Stimulated activated naive CD8-positive, alpha-beta T cell treated with anti-CD3 and anti-CD28 coated beads, Interleukin-15, Interleukin-2, amounts not matched to agents 100 U/mL and 50 U/mL, for 24 hours (primary cell): Measurements from ENCODE around the gene METTL5.
A peak's percentile ranks its signal among the peaks of the same experiment; 100 is the strongest.

Experiments used
- ATAC-seq: fragments of 150-1000 bp; cut with Tn5 transposase; one replicate; pipeline ENCODE4 v1.10.0; 2021
- DNase-seq: peaks from one replicate; pipeline ENCODE4 v3.0.0; 2021

METTL5 gene

GRCh38 chr2:169781249-169782013, 43.3 kb downstream of the METTL5 start:
- no peak for DNase-seq
- no peak for ATAC-seq

GRCh38 chr2:169778446-169778845, 46.3 kb downstream of the METTL5 start:
- ATAC-seq, result no peak
- no peak for DNase-seq

- no peak for ATAC-seq
- DNase-seq, result no peak
These were observed 48.4 kb downstream of the METTL5 start for GRCh38 chr2:169776252-169776761.

GRCh38 chr2:169775765-169776164, 48.9 kb downstream of the METTL5 start:
- no peak for ATAC-seq

GRCh38 chr2:169775354-169775753, 49.4 kb downstream of the METTL5 start:
- no peak for ATAC-seq
- no peak for DNase-seq

More at GRCh38 chr2:169775765-169776164, 48.9 kb downstream of the METTL5 start:
- DNase-seq, result no peak

- DNase-seq (no peak), ATAC-seq (no peak)
These were observed 52.1 kb downstream of the METTL5 start for GRCh38 chr2:169772651-169773050.

- ATAC-seq, result no peak
- no peak for DNase-seq
These were observed 53.1 kb downstream of the METTL5 start for GRCh38 chr2:169771612-169772011.

GRCh38 chr2:169771021-169771420, 53.7 kb downstream of the METTL5 start:
- ATAC-seq, result no peak
- DNase-seq, result no peak

GRCh38 chr2:169768262-169768995, 56.3 kb downstream of the METTL5 start:
- DNase-seq, result peak; percentile 43
- ATAC-seq, result peak; percentile 34

- peak; percentile 64 for DNase-seq
- peak; percentile 49 for ATAC-seq
These were observed 57.3 kb downstream of the METTL5 start for GRCh38 chr2:169767243-169767888.

GRCh38 chr2:169765523-169765922, 59.2 kb downstream of the METTL5 start:
- ATAC-seq, result no peak
- DNase-seq, result no peak

GRCh38 chr2:169761970-169762292, 62.8 kb downstream of the METTL5 start:
- DNase-seq (no peak), ATAC-seq (peak; percentile 43)
